ENCODE data around the gene NKX2-1.

The NKX2-1 gene

DNA sequence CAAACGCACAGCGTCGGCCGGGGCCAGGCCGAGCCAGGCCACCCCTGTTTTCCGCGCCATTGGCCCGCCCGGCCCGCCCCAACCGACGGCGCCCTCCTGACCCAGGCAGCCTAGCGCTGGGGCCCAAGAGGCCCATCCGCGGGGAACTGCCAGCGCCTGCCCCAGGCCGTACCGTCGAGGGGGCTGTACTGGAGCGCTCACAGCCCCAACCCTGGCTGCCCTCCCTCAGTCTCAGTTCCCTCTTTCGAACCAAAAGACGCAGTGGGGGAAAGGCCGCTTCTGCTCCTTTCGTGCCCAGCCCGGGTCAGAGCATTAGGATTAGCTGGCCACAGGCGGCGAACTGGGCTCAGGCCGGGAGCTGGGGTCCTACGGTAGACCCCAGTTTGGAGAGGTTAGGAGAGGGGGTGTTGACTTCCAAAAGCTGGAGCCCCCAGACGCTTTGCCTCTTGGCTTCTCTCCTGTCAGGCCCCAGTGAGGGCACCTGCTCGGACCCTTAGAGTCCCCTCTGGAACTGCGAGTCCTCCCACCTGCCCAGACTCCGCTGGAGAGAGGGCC lies 1.9 kb downstream of the NKX2-1 start:
- in situ Hi-C loops (cut with MboI; ENCODE audit: low sequenced_read_pairs) = no loop called here

DNA sequence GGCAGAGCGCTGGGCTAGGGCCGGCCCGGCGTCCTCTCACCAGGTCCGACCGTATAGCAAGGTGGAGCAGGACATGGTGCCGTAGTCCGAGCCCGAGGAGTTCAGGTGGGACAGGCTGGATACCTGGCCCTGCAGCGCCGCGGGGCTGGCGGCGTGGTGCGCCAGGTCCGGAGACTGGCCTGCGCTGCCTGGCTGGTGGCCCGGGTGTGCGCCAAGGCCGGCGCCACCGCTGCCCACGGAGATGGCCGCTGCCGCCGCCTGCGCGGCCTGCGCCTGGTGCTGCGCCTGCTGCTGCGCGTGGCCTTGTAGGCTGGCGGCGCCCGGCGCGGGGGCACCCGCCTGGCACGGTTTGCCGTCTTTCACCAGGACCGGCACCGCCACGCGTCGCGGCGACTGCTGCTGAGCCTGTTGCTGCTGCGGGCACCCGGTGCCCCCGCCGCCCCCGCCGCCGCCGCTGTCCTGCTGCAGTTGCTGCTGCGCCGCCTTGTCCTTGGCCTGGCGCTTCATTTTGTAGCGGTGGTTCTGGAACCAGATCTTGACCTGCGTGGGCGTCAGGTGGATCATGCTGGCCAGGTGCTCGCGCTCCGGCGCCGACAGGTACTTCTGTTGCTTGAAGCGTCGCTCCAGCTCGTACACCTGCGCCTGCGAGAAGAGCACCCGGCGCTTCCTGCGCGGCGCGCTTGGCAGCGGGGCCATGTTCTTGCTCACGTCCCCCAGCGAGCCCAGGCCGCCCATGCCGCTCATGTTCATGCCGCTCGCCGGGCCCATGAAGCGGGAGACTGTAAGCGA lies 2.6 kb downstream of the NKX2-1 start:
- in situ Hi-C loops (cut with MboI; ENCODE audit: low sequenced_read_pairs) = no loop called here

DNA sequence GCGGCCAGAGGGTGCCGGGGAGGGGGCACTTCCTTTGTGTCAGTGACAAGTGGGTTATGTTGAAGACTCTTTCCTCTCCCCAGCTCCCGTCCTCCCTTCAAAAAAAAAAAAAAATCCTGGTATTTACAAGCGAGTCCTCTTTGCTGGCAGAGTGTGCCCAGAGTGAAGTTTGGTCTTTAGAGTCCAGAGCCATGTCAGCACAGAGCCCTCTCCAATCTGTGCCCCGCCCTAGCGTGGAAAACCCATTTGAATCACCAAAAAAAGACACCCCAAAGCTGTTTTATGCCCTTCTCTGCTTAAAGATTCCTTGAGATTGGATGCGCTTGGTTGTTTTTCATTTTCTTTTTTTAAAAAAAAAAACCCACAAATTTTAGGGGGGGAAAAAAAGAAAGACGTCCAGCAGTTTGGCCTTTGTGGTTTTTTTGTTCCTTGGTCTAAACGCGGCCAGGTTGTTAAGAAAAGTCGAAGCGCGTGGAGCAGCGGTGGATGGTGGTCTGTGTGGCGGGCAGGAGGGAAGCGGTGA lies 3.3 kb downstream of the NKX2-1 start:
- in situ Hi-C loops (cut with MboI; ENCODE audit: low sequenced_read_pairs) = no loop called here

DNA sequence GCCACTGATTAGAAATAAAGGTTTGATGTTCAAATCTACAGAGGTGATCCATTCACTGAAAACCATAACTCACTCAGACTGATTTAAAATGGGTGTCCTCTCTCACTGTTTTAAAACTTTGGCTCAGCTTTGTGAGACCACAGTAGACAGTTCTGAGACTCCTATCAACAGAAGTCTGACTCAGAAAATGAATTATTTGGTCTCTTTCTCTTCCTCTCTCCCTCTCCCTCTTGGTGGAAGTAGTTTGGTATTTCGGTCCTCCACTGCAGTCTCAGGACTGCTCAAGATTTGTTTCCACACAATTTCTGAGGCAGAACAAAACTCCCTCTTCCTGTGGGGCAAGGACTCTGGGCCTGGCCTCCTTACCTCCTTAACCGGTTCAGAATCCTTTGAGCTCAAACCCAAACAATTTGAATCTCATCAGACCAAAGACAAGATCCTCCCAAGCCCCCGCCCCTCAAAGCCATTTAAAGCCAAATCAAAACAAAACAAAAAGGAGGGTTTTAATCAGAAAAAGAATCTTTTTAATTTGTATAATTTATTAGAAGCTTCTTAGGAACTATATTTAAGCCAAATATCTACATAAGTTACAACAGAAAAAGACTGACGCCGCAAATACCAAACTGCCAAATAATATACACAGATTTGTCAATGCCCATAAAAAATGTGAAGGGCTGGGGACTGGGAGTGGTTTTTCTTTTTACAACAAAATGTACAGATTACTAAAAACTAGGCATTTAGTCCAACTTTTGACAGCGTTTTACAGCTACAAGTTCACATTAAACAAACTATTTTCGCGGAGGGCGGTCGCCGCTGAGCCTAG lies 3.9 kb downstream of the NKX2-1 start:
- in situ Hi-C loops (cut with MboI; ENCODE audit: low sequenced_read_pairs) = no loop called here

DNA sequence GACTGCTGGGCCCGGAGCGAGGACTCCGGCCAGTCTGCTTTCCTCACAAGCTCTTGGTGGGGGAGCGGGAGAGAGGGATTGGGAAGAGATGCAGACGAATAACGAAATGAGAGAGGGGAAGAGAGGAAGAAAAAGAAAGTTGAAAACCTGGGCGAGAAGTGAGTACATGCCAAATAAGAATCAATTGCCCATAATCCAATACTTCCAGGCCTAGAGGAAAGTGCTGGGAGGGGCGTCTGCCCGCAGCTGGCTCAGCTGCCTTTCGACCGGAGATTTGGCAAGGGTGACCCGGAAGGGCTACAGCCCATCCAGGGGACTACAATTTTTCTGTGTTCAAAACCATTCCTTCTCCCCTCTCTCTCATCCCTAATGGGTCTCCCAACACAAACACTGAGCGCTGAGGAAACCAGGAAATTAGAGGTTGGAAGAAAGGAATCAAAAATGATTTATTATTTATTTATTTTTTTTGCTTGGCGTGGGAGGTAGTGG lies 4.9 kb downstream of the NKX2-1 start:
- in situ Hi-C loops (cut with MboI; ENCODE audit: low sequenced_read_pairs) = no loop called here

DNA sequence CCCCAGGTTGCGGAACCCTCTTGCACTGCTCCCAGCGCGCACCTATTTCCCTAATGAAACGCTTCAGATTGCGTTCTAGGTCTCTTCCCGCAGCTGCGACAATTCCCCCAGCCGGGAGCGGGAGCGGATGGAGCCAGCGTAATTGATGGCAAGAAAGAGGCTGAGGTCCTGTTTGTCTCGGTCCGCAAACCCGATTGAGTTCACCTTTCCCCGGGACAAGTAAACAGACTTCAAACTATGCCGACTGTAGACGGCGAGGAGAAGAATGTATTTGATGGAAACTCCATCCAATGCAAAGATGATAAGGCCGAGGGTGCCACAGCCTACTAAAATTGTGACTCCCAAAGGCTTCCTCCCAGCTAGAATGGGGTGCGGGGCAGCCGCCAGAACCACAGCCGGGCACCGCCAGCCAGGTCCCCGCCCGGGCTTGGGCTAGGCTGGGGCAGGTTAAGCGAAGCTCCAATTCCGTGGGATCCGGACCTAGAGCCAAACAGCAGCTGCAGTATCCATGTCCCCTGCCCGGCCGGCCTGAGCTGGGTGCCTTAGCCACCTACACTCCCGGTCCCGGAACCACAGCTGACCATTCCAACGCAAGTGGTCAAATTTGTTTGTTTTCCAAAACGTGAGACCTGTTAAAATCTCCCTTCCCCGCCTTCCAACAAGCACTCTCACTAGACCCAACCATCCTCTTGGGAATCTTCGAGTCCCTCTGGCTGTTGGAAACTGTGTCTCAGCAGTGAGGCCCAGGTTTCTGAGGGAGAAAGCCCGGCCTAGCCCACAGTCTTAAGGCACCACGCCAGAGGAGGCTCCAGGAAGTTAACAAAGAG lies 5.5 kb downstream of the NKX2-1 start:
- in situ Hi-C loops (cut with MboI; ENCODE audit: low sequenced_read_pairs) = no loop called here

DNA sequence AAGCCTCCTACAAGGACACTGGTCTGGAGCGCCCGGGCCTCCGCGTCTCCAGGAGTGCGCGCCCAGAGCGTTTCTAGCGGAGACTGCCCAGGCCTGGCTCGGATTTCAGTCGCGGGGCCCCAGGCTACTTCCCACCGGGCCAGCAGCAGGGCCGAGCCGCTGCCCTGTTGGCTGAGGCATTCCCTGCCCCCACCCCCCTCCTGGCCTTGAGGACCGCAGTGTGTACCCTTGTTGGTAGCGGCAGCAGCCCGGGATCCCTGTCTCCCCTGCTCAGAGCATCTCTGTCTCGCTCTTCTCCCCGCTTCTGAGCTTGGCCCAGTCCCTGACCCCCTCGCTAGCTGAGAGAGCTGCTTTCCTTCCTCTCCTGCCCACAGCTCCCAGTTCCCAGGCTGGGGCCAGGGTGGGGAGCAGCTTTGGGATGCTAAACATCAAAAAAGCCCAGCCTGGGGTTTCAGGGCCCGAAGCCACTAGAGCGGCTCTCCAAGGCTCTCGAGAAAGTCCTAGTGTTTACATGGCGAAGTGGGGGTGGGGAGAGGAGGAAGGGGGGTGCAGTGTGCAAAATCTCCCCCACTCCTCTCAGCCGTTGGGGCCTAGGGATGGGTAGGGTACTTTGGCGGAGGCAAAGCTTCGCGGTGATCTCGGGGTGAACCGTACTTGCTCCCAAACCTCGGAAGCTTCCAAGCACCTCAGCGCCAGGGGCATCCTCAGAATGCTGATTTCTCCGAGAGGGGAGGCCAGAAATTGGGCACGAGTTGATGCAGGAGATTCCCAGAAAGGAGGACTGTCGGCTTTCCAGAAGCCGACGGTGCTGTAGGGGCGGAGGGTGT lies 6.4 kb downstream of the NKX2-1 start:
- in situ Hi-C loops (cut with MboI; ENCODE audit: low sequenced_read_pairs) = no loop called here

DNA sequence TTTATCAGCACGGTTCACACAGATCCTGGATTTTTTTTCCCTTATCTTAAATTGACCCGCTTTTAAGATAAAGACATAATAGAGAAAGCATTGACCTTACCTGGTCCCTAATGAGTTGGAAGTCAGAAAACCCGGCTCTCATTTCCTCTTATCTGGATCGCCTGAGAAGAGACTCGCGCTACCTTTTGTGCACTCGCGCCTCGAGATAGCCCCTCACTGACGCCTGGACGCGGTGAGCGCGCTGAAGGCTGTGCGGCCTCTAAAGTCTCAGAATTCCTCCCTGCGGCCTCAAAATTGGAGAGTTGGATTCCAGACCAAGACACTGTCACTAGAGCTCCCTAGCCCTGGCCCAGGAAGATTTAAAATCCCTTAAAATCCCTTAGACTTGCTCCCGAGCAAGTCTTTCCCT lies 7.0 kb downstream of the NKX2-1 start:
- in situ Hi-C loops (cut with MboI; ENCODE audit: low sequenced_read_pairs) = no loop called here

DNA sequence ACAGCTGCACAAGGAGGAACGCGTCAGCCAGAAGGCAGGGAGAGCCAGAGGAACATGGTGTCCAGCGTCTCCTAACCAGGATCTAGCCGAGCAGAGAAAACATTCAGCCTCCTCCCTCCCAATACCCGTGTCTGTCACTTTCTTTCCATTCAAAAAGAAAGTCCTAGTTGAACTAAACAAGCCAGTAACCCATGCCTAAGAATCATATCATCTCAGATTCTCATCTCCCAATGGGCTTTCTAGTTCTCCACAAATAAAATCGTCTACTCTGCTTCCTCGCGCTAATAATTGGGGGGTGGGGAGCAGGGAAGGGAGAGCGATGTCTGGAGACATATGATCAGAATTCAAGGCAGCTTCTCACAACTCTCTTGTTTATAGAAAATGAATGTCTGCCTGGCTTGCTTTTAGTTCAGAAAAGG lies 7.4 kb downstream of the NKX2-1 start:
- in situ Hi-C loops (cut with MboI; ENCODE audit: low sequenced_read_pairs) = no loop called here

DNA sequence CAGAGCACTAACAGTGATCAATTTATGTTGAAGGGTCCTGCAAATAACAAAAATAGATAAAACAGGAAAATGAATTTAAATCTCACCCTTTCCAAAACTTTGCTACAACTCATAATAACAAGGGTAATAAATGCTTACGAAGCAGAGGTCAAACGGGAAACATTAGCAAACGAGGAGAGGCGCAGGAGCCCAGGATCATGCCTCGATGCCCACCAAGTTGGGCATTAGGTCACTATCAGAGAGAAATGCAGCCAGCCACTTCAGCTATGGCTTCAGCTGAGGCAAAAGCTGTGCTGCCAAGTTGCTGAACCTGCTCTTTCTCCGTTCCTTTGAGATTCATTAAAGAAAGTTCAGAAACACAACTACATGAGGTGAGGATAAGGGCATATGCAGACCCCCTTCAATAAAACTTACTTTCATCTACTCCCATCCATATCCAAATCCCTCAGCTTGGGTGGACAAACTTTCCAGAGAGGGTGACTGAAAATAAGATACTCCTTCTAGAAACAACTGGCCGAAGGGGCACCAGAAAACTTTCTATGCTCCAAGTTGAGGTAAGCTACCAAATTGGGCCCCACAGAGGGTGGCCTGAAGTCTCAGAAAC lies 7.9 kb downstream of the NKX2-1 start:
- in situ Hi-C loops (cut with MboI; ENCODE audit: low sequenced_read_pairs) = no loop called here

DNA sequence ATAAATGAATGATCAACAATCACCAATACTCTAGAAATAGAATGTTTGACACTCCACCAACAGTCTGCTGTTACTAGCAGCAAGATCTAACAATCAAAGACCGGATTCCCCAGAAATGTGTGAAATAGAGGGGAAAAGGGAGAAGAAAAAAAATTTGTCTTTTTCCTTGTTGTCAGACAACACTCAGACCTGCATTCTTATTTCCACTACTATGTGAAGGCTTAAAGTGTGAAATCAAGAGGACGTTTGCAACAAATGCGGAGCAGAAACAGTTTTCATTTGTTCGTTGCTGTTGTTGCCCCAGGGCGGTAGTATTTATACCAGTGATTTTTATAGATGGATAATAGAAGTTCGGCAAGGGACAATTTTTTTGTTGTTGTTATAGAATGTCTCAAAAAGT lies 9.2 kb downstream of the NKX2-1 start:
- in situ Hi-C loops (cut with MboI; ENCODE audit: low sequenced_read_pairs) = no loop called here

DNA sequence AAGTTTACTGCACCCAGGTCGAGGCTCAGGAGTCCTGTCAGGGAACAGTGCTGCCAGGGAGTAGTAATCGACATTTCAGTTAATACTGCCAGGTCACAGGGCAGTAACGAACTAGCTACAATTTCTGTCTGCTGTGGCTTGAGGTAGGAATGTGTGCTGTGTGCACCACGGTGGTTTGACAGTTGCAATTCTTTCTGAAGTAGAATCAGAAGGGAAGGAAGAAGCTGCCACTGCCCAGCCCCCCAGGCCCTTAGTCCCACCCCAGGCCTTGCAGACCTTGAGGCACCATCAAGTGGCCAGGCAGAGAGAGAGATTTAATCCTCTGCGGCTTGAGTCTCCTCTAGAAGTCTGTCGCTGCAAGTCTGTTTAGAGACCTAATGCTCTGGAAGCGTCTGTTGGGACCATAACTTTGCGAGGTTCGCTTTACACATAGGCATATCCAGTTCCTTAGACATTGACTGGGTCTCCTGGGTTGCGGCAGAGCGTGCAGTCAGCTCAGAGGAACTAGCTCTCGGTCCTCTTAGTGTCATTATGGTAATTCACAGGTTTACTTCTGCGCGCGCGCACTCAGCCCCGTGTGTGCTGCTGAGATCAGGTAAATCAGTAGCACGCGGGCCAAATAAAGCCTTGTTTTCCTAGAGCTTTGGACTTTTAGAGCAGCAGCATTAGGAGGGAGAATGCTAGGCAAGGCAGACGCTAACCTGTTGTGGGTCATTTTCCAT lies 9.8 kb downstream of the NKX2-1 start:
- in situ Hi-C loops (cut with MboI; ENCODE audit: low sequenced_read_pairs) = no loop called here

DNA sequence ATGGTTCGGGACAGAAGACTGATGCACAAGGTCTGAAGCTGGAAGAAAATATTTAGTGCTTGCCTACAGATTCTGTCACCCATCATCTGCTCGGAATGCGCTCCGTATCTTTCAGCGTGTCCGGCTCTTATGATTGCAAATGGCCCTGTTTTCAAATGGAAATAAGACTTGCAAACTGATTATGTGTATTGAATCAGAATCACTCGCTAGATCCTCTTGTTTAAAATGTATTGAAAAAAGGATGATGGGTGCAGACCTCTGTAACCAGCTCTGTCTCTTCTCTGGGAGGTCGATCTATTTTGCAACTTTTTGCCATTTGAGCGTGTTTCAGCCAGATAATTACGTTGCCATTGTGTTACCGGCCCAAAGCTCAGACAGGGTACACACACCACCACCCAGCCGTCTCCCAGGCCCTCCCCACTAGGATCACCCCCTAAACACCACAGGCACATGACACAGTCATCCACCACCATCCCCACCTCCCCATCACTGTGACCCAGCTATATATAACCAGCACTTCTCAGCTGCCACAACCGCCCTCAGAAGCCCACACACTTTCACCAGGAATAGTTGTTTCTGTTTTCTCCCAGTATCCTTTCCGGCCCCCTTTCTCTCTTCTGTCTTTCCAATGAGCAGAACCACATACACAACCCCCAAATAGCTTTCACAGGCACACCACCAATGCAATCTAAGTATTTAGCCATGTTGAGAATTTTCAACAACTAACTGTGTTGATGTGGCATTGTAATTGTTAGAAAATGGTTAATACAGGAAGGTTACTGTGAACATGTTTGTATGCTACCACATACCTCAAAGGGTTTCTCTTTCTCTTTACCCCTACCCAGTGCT lies 10.7 kb downstream of the NKX2-1 start:
- in situ Hi-C loops (cut with MboI; ENCODE audit: low sequenced_read_pairs) = no loop called here

DNA sequence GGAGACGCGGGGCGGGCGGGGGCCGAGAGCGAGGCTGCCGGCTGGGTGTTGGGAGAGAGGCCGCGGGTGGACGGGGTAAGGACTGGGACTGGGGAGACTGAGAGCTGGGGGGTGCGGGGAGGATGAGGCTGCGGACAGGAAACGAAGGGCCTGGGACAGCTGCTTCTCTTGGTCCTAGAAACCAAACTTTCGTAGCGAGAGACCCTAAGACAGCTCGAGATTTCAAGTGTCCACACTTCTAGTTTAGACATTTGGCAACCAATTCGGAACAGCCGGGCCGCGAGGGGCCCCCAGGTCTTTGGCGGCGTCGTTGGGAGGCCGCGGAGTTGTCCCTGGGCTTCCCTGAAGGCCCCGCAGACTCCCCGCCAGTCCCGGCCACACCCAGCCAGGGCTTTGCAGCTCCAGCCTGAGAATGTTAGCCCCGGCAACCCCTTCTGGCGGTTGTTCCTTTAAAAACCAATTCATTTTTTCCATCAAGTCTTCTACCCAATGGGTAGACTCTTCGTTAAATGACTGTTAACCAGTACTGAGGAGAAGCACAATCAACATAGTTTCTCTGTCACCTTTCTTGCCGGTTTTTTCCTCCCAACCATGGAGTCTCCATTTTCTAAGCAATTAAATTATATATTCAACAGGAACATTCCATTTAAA lies 11.5 kb downstream of the NKX2-1 start:
- in situ Hi-C loops (cut with MboI; ENCODE audit: low sequenced_read_pairs) = no loop called here

DNA sequence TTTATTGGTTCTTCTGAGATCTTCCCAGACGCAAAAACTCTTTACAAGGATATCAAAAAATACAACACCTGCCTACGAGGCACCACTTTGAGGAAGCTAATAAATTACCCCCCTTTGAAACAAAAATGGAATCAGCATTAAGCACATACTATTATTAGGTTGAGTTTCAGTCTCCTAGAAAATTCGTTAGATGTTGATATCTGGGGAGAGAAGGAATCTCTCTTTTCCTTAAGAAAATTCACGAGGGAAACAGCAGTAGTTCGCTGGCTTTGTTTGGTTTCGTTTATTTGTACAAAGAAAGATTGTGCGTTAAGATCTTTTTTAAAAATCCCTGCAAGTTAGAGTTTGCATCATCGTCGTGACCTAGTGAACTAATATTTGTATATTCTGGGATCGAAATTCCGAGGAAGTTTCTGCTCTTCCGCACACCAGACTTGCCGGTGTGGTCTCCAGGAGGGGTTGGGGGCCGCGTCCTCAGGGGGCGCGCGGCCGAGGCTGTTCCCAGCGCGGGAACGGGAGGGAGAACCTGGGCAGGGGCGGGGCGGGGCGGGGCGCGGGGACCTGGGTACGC lies 12.1 kb downstream of the NKX2-1 start:
- in situ Hi-C loops (cut with MboI; ENCODE audit: low sequenced_read_pairs) = no loop called here

DNA sequence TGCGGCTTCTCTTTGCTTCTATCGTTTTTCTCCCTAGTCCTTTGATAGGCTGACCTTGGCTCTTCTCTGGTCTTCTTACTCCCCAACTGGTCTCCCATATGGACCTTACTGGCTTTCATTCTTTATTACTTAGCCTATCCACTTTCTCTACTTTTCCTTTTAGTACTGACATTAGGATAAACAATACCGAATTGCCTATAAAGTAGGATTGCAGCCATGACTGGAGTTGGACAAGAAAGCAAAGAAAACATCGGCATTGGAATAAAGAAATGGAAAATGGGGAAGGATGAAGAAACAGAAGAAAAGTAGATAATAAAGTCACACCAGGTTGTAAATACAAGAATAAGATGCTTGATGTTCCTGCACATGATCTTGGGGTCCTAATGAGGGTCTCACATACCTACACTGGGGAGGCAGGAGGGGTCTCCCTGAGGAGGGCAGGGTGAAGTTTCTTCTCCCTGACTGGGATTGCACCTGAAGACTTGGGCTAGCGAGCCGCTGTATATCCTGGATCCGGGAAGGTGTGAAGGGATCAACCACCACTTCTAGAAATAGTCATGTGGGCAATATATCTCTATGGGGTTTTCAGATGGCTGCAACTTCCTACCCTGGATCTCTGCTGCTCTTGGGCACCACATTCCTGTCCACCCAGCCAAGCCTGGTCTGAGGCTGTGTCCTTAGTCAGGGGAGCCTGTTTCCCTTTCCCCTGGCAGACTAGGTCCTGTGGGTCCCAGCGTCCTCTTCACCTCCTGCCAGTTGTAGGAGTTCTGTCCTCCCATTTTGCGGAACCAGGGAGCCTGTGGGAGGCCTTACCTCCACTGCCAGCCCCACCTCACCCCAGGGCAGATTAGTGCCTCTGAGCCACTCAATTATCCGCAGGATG lies 13.1 kb downstream of the NKX2-1 start:
- in situ Hi-C loops (cut with MboI; ENCODE audit: low sequenced_read_pairs) = no loop called here

All from HL-60/S4 treated with phorbol 12-myristate 13-acetate at 8.2 ng/mL for 4 days and 3 days (cell line).